ENCODE measurements around the gene LRRC8D. TPM values are rescaled to one million over a fixed set of nuclear protein-coding genes. Genes with fewer than 3 reads are reported as not detected.

Gene LRRC8D
- total RNA-seq, 1 experiment from 2014 or later = 37.2 TPM

DNA sequence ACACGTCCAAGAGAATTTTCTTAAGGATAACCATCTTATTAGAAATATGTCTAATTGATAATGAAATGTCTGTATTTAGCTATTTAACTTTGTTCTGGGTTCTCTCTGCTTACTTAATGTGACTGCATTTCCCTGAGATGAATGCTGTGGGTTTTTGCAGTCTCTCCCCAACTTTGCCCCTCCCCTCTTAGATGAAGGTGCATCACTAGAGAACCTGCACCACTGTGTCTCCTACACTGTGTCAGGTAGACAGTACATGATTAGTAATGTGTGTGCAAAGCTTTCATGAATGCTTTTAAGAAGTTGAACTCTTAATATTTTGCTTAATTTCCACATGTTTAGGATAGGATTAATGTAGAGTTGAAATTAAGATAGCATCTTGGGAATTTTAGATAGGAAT is 51.7 kb downstream of the LRRC8D start:
- Histone ChIP-seq H4K91ac (ENCODE audit: insufficient read length, low read depth, low read length) (no peak overlapping the region), H3K9me3 (ENCODE audit: control insufficient read depth, low read depth, low read length) (no peaks in the 10 kb centered on the region), H3K23ac (ENCODE audit: insufficient read length, low read depth, low read length) (no peak overlapping the region), H2BK20ac (ENCODE audit: low read depth, low read length, poor library complexity, severe bottlenecking) (no peak overlapping the region), H3K27me3 (ENCODE audit: insufficient read depth, low read length) (no peaks in the 10 kb centered on the region), H4K8ac (replicated peaks; ENCODE audit: insufficient read length, low read depth, low read length) (no peak overlapping the region), H2BK5ac (ENCODE audit: insufficient read length, low read length) (no peak overlapping the region), H3K14ac (ENCODE audit: insufficient read depth, low read length) (no peak overlapping the region), H3K4ac (ENCODE audit: low read depth, low read length) (no peak overlapping the region), H3T11ph (ENCODE audit: low read length) (no peak overlapping the region), H3K23me2 (ENCODE audit: insufficient read length, low read depth, low read length, poor library complexity, severe bottlenecking) (no peaks in the 10 kb centered on the region), H2BK12ac (ENCODE audit: insufficient read length, low read depth, low read length) (no peak overlapping the region), H3K79me2 (ENCODE audit: insufficient read depth, low read length) (no peaks in the 10 kb centered on the region; the same call in 1 of the 2 replicates), H4K5ac (ENCODE audit: insufficient read length, low read depth, low read length) (no peak overlapping the region), H3K79me1 (ENCODE audit: insufficient read depth, low read depth, low read length, poor library complexity, severe bottlenecking) (no peaks in the 10 kb centered on the region), H2AFZ (ENCODE audit: low read length) (no peak overlapping the region), H3K18ac (ENCODE audit: insufficient read length, low read depth, low read length) (no peak overlapping the region), H4K20me1 (ENCODE audit: control insufficient read depth, insufficient read depth, insufficient read length) (no peaks in the 10 kb centered on the region), H3K4me1 (ENCODE audit: insufficient read depth, low read length) (no peaks in the 10 kb centered on the region), H2AK5ac (ENCODE audit: insufficient read length, low read length) (no peak overlapping the region), H3K27ac (ENCODE audit: insufficient read length, low read depth, low read length) (no peak overlapping the region), H2BK15ac (ENCODE audit: low read depth, low read length) (no peak overlapping the region), H3K4me2 (ENCODE audit: insufficient read depth, insufficient read length, low read length) (no peak overlapping the region), H3K56ac (ENCODE audit: insufficient read length, low read depth, low read length) (no peak overlapping the region), H2BK120ac (ENCODE audit: low read depth, low read length, poor library complexity, severe bottlenecking) (no peak overlapping the region), H3K9ac (ENCODE audit: extremely low read depth, insufficient read length, low read length) (no peak overlapping the region)
- peaks cover 2 to 6% of the 10 kb centered on the region in 2 experiments for H3K4me1 Mint-ChIP-seq
- peaks cover 15 to 20% (median 15%) of the 10 kb centered on the region in 3 experiments; a peak in 6 of 7 replicates for H3K36me3 Mint-ChIP-seq (ENCODE audit: insufficient read depth in 1 of 3, low read depth in 3 of 3)
- no peaks in the 10 kb centered on the region for H3K9me3 Mint-ChIP-seq
- DNase-seq = no peak
- no peak overlapping the region for H3K4me3 Mint-ChIP-seq
- H3K27me3 Mint-ChIP-seq (ENCODE audit: low read depth) = no peaks in the 10 kb centered on the region
- TF ChIP-seq, protein P1, sequence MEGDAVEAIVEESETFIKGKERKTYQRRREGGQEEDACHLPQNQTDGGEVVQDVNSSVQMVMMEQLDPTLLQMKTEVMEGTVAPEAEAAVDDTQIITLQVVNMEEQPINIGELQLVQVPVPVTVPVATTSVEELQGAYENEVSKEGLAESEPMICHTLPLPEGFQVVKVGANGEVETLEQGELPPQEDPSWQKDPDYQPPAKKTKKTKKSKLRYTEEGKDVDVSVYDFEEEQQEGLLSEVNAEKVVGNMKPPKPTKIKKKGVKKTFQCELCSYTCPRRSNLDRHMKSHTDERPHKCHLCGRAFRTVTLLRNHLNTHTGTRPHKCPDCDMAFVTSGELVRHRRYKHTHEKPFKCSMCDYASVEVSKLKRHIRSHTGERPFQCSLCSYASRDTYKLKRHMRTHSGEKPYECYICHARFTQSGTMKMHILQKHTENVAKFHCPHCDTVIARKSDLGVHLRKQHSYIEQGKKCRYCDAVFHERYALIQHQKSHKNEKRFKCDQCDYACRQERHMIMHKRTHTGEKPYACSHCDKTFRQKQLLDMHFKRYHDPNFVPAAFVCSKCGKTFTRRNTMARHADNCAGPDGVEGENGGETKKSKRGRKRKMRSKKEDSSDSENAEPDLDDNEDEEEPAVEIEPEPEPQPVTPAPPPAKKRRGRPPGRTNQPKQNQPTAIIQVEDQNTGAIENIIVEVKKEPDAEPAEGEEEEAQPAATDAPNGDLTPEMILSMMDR (conservative IDR thresholded peaks at IDR 0.05) = no peak
- H3K27ac Mint-ChIP-seq = no peak overlapping the region
- WGBS (ENCODE audit: extremely low coverage, insufficient read length, low lambda C conversion rate) = no CpG with 5 or more reads among the region's 1 CpG

Data from H9 (cell line).